GM18526 (cell line): ENCODE measurements around the gene ATXN2L.

Source experiments
- POLR2A ChIP-seq: IDR thresholded peaks from 3 replicates; pipeline ENCODE4 v1.6.1; 2011; ENCODE audit not compliant: insufficient read length; ENCODE audit errors: extremely low read depth

The ATXN2L gene

DNA sequence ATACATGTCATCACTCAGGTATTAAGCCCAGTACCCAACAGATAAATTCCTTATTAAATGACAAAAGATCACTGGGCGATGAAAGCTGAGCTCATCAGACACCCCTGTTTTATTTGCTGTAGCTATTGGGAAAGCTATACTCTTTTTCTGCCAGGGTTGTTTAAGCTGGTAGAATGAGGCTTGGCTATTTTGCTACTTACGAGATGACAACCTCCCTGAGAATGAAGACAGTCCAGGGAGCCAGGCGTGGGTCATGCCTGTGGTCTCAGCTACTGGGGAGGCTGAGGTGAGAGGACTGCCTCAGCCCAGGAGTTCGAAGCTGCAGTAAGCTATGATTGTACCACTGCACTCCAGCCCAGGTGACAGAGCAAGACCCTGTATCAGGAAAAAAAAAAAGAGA, 36.5 kb downstream of the ATXN2L start:
- TF ChIP-seq POLR2A = no peak

DNA sequence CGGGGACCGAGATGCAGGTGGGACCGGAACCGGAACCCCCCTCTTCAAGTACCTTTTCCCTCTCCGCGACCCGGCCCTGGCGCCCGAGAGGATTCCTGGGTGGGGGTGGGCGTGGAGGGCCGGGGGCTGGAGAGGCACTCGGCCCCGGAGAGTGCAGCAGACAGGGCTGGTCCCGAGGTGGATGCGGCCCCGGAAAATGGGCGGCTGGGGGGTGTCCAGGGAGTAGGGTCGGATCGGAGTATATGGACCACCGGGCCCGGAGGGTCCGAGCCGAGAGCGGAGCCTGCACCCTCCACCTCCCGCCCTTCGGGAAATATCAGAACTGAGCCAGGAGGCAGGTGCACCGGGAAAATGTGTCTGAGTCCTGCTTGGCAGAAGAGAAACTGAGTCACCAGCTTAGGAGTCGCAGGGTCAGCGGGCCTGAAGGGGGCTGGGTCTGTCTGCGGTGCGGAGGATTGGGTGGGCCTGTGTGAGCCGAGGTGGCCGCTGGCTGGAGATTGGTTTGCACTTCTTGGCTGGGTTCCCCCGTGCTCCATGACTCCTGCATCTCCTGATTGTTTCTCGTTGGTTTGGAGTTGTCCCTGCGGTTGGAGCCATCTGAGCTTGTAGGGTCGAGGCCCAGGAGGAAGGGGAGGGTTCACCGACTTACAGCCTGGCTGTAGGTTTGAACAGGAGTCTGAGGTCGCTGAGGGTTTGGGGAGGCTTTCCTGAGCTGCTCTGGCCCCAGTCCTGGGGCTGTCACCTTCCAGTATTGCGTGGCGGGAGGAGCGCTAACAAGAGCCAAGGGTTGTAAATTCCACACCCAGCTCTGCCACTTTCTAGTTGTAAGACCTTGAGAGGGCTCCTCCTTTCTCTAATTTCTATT, 41.4 kb downstream of the ATXN2L start:
- TF ChIP-seq POLR2A = no peak

DNA sequence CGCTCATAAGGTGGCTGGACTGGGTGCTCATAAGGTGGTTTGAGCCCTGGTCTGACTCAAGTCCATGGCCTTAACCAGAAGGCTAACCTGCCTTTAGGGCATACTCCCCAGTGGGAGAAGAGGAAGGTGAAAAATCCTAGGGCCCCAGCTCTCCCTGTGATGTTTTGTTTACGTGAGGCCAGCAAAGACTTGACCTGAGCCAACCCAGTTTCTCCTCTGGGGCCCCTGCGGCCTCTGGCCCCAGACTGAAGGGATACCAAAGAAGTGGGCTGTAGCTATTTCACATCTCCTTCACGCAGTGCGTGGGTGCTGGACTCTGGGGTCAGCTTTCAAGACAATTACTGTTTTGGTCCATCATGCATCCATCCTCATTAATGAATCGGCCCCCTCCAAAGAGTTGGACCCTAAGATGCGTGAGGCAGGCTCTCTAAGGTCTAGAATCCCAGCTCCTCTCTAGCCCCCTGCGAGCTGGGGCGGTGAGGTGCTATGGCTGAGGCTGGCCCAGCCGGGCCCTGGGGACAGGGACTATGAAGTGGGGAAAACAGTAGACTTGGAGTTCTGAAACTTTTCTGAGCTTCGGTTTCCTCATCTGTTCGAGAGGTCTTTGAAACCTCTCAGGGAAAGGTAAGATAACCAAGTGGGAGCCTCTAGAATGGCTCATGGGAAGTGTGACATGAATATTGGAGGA, 42.3 kb downstream of the ATXN2L start:
- no peak for TF ChIP-seq POLR2A

DNA sequence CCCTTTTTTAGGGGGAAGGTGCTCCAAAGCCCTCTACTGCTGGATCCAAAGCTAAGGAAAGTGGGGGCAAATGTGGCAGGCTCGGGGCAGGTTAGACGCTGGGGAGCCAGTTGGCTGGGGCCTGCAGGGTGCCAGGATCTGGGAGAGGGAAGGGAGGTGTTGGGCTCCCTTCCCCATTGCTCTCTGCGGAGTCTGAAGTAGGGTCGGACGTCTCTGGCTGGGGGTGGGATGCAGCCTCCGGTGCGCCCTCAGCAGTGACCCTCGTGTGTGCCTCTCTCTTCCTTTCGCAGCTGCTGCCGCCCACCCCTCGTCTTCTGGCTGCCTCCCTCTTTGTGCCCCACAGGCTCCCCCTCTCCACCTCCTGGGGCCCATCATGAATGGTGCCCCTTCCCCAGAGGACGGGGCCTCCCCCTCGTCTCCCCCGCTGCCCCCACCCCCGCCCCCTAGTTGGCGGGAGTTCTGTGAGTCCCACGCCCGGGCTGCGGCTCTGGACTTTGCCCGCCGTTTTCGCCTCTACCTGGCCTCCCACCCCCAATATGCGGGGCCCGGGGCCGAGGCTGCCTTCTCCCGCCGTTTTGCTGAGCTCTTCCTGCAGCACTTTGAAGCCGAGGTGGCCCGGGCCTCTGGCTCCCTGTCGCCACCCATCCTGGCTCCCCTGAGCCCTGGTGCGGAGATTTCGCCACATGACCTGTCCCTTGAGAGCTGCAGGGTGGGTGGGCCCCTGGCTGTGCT, 43.1 kb downstream of the ATXN2L start:
- no peak for TF ChIP-seq POLR2A

DNA sequence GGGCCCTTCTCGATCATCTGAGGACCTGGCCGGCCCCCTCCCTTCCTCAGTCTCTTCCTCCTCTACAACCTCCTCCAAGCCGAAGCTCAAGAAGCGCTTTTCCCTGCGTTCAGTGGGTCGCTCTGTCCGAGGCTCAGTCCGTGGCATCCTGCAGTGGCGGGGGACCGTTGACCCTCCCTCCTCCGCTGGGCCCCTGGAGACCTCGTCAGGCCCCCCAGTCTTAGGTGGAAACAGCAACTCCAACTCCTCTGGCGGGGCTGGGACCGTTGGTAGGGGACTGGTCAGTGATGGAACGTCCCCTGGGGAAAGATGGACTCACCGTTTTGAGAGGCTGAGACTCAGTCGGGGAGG, 43.6 kb downstream of the ATXN2L start:
- no peak for TF ChIP-seq POLR2A

DNA sequence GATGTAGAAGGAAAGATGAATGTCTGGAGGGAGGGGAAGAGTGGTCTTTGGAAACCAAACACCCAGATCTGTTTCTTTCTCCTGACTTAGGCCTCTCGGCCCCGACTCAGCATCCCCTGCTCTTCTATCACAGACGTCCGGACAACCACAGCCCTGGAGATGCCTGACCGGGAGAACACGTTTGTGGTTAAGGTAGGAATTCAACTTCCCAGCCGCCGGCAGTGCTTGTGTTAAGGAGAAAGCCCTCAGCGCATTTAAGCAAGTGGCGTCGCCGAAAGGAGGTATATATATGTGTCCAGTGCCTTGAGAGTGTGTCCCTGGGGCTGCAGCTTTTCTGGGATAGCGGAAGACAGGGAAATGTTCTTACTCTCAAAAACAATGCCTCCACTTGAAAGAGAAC, 44.4 kb downstream of the ATXN2L start:
- TF ChIP-seq POLR2A = no peak

DNA sequence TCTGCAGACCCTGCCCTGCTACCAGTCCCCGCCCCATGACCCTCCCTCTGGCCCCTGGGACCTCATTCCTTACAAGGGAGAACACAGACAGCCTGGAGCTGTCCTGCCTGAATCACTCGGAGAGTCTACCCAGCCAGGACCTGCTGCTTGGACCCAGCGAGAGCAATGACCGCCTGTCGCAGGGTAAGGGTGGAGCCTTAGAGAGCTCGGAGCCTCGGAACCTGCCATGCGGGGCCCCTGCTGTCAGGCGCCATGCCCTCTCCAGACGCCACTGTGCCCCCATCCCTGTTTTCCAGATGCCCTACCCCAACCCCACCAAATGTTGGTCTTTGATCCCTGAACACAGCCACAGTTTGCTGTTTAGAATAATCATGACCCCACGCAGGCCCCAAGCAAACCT, 46.4 kb downstream of the ATXN2L start:
- TF ChIP-seq POLR2A = no peak

DNA sequence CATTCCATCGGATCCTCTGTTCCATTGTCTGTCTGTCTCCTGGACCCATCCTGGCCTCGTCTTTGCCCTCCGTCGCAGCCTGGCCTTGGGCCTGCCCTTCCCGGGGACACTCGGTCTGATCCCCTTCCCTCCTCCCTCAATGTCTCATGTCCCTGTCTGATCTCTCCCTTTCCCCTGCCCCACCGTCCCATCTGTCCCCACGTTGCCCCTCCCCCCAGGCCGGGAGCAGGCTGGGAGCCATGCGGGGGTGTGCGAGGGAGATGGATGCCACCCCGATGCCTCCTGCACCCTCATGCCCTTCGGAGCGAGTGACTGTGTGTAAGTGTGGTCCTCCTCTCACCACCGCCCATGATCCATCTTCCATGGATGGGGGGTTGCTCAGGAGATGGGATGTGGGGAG, 50.2 kb downstream of the ATXN2L start:
- TF ChIP-seq POLR2A = no peak

DNA sequence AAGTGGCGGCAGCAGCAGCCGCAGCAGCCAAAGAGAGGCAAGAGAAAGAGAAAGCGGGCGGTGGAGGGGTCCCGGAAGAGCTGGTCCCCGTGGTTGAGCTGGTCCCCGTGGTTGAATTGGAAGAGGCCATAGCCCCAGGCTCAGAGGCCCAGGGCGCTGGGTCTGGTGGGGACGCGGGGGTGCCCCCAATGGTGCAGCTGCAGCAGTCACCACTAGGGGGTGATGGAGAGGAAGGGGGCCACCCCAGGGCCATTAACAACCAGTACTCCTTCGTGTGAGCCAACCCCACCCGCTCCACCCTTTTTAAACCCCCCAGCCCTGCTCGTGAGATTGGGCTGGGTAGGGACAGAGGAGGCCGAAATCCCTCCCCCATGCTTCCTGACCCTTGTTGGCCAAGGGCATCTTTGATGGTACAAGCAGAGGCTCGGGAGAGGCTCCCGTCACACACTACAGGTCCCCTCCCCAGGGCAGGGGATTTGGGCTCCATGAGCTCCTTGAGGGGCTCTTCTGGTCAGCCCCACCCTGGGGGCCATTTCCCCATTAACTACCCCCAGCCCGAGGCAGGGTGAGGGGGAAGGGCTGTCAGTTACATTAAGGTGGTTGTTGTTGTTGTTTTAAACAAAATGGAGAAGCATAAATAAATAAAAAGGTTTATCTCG, 50.9 kb downstream of the ATXN2L start:
- no peak for TF ChIP-seq POLR2A

DNA sequence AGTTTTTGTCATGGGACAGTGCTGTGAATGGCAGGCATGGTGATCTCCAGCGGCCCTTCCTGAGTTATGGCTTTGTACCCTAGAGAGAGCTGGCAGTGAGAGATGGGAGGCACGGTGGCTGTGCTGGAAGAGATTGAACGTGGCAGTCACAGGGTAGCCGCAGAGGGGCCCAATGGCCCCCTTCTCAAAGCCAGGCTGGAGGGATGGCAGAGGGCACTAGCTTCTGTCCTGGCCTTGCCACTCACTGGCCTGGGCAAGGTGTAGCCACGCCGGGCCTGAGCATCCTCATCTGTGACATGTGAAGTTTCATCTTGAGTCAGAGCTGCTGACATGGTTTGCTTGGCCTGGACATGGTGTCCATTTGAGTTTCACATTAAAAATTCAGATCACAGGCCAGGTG, 51.6 kb downstream of the ATXN2L start:
- no peak for TF ChIP-seq POLR2A

DNA sequence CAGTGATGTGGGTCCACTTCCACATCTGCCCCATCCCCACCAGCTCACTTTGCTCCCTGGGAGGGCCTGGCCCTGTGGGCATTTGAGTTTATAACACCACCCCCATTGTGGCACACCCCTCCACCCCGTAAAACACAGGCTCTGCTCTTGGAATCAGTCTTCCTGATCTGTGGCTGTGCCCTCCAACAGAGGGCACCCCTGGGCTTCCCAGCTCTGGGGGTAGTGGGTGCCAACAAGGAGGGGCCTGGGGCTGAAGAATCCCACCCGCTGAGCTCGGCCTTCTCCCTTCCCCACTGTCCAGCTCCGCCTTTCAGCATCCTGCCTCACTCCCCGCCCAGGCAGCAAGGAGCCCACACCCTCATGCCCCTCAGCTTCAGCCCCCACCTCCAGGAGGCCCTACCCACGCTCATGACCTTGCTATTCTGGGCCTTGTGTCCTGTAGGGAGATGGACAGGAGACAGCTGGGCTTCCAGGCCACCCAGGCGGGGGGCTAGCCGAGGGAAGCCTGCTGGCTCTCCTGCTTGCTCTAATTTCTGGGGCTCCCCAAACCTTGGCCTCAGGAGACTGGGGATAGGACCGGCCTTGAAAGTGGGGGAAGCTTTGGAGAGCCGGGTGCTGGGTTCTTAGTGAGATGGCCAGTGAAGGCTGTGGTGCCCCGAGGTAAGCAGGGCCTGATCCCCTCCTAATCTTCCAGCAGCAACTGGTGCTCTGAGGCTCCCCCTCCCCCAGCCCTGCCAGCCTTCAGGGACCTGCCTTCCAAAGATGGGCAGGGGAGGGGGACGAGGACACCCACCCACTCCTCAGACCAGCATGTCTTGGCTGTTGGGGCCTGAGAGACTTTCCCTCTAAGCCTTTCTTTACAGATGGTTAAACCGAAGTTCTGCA, 52.6 kb downstream of the ATXN2L start:
- no peak for TF ChIP-seq POLR2A

DNA sequence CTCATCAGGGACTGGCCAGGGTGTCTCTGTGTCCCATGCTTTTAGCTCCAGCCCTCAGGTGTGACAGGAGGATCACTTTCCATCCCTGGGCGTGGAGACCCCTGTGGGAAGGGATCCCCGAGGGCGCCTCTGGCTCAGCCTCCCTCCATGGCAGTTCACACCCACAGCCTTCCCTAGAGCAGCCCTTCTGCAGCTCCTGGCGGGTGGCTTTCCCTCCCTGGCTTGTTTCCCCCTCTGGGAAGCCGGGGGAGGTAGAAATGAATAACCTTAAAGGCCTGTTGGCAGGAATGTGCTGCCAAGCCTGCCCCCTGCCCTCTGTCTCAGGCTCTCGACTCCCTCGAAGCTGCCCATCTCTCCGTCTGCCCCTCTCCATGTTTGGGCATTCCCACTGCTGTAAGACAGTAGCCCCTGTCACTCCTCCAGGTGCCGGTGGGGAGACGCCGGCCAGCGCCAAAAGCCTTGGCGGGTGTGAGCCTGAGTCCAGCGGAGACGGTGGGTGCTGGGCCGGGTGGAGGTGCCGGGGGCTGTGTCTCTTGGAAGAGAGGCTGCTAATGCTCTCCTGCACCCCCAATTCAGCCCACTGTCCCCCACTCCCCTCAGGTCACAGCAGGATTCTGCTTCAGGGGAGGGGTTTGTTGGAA, 53.3 kb downstream of the ATXN2L start:
- no peak for TF ChIP-seq POLR2A

DNA sequence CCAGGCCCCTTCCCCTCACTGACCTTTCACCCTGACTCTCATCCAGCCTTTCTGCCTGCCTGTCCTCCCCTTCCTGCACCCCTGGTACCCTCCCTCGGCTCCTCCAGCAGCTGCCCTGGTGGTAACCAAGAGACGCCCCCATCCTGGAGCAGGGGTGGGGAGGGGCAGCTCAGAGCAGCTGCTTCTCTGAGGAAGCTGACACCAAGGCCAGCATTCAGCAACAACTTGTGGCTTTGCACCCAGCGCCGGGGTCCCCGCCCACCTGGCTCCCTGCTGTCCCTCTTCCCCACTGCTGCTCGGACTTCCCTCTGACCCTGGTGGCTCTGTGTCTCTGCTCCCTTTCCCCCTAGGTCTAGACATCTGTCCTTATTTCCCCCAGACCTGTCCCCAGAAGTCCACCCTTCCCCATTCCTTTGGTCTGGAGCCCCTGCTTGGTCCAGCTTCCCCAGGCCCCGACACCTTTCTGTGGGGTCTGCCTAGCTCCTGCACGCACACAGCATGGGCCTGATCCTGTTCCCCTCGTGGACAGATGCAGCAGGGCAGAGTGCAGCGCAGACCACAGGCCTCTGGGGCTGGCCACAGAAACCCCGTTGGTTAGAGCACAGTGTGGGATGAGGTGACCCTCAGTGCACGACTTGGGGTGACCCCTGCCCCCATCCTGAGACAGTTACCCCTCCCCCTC, 54.3 kb downstream of the ATXN2L start:
- no peak for TF ChIP-seq POLR2A

DNA sequence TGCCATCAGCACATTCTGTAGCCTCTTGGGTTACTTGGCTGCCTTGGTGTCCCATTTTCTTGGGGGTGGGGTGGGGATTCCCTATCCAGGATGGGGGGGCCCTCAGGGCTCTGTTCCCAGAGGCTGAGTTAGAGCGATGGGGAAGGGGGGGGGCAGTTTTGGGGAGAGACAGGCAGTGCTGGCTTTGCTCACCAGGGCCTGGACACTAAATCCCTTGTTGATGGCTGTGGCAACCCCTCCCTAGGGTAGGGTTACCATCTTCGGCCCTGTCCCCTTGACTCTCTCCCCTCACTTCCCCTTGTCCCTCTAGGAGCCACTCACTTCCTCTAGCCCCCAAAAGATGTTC, 54.8 kb downstream of the ATXN2L start:
- TF ChIP-seq POLR2A = no peak
